Retinal pigment epithelial cell (primary cell): ENCODE results near the gene WDR37.

Experiments used
- DNase-seq: peaks from one replicate; pipeline ENCODE4 v3.0.0-alpha.2; 2010; ENCODE audit warnings: low read depth
- H3K4me3 ChIP-seq: 2 replicates; pipeline ENCODE4 v1.5.1; 2011; ENCODE audit warnings: mild to moderate bottlenecking, low read length, control low read depth, moderate library complexity
- CTCF ChIP-seq: conservative IDR thresholded peaks from 2 replicates; pipeline ENCODE4 v1.5.1; 2011; ENCODE audit warnings: low read depth, low read length, control low read depth, inconsistent platforms

The WDR37 gene

GRCh38 chr10:1178506-1178905, 122.3 kb downstream of the WDR37 start:
- H3K4me3 ChIP-seq, result no peak overlapping the region
- DNase-seq, result no peak
- TF ChIP-seq CTCF, result no peak

DNA sequence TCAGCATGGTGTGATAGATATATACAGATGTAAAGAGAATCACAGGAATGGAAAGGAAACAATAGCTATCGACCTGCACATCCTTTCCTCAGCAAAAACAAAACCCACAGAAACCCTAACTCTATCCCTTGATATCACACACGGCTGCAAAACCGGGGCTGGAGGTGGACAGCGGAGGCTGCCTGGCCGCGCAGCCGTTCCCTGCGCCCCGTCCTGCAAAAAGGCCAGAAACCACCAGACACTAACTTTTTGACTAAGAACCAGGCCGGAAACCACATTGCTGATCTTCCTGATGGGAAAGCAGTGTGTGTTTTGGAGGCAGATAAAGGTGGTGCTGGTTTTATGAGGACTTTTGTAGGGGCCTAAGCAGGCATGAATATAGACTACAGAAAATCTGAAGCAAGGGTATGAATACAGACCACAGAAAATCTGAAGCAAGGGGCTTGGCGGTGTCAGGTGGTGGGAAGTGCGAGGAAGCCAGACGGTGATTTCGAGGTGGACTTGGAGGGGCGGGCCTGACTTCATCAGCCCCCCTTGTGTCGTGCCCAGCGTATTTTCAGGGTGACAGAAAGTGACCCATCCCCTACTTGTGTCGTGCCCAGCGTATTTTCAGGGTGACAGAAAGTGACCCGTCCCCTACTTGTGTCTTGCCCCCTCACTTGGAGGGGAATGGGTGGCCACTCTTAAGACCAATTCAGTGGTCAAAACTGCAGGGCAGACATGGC, 123.3 kb downstream of the WDR37 start:
- DNase-seq, result no peak
- no peak overlapping the region for H3K4me3 ChIP-seq
- no peak for TF ChIP-seq CTCF

DNA sequence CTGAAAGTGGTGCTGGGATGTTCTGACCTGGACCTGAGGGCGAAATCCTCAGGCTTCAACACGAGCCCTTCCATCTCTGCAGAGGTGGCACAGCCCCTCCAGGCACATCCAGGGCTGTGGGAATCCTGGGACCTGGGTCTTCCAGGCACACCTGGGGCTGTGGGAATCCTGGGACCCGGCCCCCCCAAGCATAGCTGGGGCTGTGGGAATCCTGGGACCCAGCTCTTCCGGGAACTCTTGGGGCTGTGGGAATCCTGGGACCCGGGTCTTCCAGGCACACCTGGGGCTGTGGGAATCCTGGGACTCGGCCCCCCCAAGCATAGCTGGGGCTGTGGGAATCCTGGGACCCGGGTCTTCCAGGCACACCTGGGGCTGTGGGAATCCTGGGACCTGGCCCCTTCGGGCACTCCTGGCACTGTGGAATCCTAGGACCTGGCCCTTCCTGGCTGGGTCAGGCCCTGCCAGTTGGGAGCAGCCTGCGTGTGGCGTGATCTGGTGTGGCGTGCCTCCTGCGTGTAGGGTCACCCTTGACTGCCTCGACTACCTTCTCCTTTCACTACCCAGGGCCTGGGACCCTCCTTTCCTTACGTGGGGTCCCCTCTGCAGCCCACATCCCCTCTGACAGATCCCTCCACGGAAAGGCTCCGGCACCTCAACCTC, 124.0 kb downstream of the WDR37 start:
- TF ChIP-seq CTCF, result no peak
- DNase-seq, result no peak
- no peak overlapping the region for H3K4me3 ChIP-seq

- DNase-seq, result no peak
- TF ChIP-seq CTCF, result no peak
- no peak overlapping the region for H3K4me3 ChIP-seq
These were observed 124.7 kb downstream of the WDR37 start for GRCh38 chr10:1180836-1181235.
